DMS53 (cell line): Measurements from ENCODE around the gene HIF3A.
"Not testable (repeated sequence)": the region's sequence is repeated elsewhere in the genome, so short reads cannot be mapped to it uniquely, and the experiment has no call there.

Experiments
- DNase-seq: peaks from one replicate; lab custom pipeline; 2025; lab: John Stamatoyannopoulos, UW

The HIF3A gene

GRCh38 chr19:46294494-46294893 is 2.3 kb upstream of the HIF3A start:
- no peak for DNase-seq

- no peak for DNase-seq
Observed at GRCh38 chr19:46295401-46296201, 1.2 kb upstream of the HIF3A start.

- DNase-seq = no peak
Observed at GRCh38 chr19:46296202-46296480, 701 bp upstream of the HIF3A start.

- no peak for DNase-seq
Observed at GRCh38 chr19:46297700-46298478, 1.0 kb downstream of the HIF3A start.

- DNase-seq = no peak
Observed at GRCh38 chr19:46298479-46299003, 1.7 kb downstream of the HIF3A start.

GRCh38 chr19:46299004-46299509 is 2.2 kb downstream of the HIF3A start:
- DNase-seq = peak; percentile 83

- no peak for DNase-seq
Observed at GRCh38 chr19:46299695-46300094, 2.9 kb downstream of the HIF3A start.

- DNase-seq = no peak
Observed at GRCh38 chr19:46303322-46303690, 6.5 kb downstream of the HIF3A start.

GRCh38 chr19:46303691-46304397 is 7.0 kb downstream of the HIF3A start:
- peak; percentile 58 for DNase-seq

GRCh38 chr19:46306501-46306900 is 9.7 kb downstream of the HIF3A start:
- DNase-seq = no peak

GRCh38 chr19:46308510-46308909 is 11.7 kb downstream of the HIF3A start:
- DNase-seq = no peak

- DNase-seq = no peak
Observed at GRCh38 chr19:46309056-46309455, 12.2 kb downstream of the HIF3A start.

- DNase-seq = no peak
Observed at GRCh38 chr19:46311444-46311843, 14.6 kb downstream of the HIF3A start.

- not testable (repeated sequence) for DNase-seq
Observed at GRCh38 chr19:46313540-46314469, 17.0 kb downstream of the HIF3A start.

- no peak for DNase-seq
Observed at GRCh38 chr19:46317339-46317738, 20.5 kb downstream of the HIF3A start.

- DNase-seq = no peak
Observed at GRCh38 chr19:46319613-46320012, 22.8 kb downstream of the HIF3A start.

GRCh38 chr19:46320559-46320958 is 23.7 kb downstream of the HIF3A start:
- DNase-seq = no peak

GRCh38 chr19:46321653-46322052 is 24.8 kb downstream of the HIF3A start:
- no peak for DNase-seq

- DNase-seq = not testable (repeated sequence)
Observed at GRCh38 chr19:46323227-46323626, 26.4 kb downstream of the HIF3A start.

GRCh38 chr19:46324277-46324676 is 27.4 kb downstream of the HIF3A start:
- no peak for DNase-seq

GRCh38 chr19:46326608-46327007 is 29.8 kb downstream of the HIF3A start:
- no peak for DNase-seq
